ENCODE measurements around the gene SMAD5.

Gene SMAD5

DNA sequence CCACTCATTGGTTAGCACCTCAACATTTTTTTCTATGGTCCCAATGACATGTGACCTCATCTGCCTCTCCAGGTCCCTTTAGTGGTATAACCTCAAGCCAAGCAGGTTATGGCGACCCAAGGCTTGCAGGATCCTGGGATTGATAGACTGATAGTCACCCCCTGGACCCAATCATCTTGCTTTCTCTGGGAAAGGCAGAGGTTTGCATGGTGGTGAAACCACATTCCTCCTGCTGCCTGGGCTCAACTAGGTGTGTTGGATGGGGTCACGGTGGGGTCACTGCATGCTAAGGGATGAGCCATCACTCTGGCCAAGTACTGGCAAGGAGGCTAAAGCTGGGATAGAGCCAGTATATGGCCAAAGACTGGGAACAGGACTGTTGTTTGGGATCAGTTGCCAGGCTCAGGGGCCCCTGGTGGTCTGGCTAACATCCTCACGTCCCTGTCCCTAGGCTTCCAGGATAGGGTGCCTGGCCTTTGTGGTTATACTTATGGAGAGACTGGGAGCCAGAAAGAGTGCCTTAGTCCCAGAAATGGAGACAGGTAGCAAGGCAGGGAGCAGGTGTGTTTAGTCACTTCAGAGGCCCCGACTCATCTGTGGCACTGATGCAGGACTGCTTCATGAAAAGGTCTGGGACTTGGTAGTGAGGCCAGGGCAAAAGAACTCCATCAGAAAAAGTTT is 65.0 kb downstream of the SMAD5 start:
- DNase-seq (ENCODE audit: insufficient read length, low spot score): no peak
- FAIRE-seq: no peak
- TF ChIP-seq PAX5 (IDR thresholded peaks at IDR 0.05; ENCODE audit: insufficient read depth, low read length, severe bottlenecking) (no peak), SPI1 (IDR thresholded peaks at IDR 0.05; ENCODE audit: low read depth, low read length) (no peak), TAF1 (IDR thresholded peaks at IDR 0.05; ENCODE audit: low read depth, low read length) (no peak), POU2F2 (IDR thresholded peaks at IDR 0.05; ENCODE audit: low read depth, low read length) (no peak), POLR2AphosphoS5 (IDR thresholded peaks at IDR 0.05; ENCODE audit: low read depth, low read length) (no peak), POLR2A (IDR thresholded peaks at IDR 0.05; ENCODE audit: low read depth, low read length) (no peak)

DNA sequence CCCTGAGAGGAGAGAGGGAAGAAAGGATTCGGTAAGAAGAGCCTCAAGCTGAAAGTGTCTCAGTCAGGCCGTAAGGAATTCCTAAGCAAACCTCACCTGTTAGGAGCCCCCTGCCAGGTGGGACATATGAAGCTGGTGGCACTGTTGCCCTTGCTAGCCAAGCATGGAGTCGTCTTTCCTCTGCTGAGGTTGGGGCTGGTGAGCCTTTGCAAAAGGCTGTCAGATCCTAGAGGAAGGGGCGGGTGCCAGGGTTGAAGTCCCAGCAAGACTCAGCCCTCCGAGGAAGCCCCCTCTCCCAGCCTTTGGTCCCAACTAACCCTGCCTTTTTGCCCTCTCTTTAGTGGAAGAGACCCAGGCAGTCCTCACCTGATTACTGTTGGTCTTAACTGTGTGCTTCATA is 65.8 kb downstream of the SMAD5 start:
- DNase-seq (ENCODE audit: insufficient read length, low spot score): no peak
- no peak for FAIRE-seq
- TF ChIP-seq POLR2AphosphoS5 (IDR thresholded peaks at IDR 0.05; ENCODE audit: low read depth, low read length) (no peak), POU2F2 (IDR thresholded peaks at IDR 0.05; ENCODE audit: low read depth, low read length) (no peak), TAF1 (IDR thresholded peaks at IDR 0.05; ENCODE audit: low read depth, low read length) (no peak), PAX5 (IDR thresholded peaks at IDR 0.05; ENCODE audit: insufficient read depth, low read length, severe bottlenecking) (no peak), SPI1 (IDR thresholded peaks at IDR 0.05; ENCODE audit: low read depth, low read length) (no peak)

DNA sequence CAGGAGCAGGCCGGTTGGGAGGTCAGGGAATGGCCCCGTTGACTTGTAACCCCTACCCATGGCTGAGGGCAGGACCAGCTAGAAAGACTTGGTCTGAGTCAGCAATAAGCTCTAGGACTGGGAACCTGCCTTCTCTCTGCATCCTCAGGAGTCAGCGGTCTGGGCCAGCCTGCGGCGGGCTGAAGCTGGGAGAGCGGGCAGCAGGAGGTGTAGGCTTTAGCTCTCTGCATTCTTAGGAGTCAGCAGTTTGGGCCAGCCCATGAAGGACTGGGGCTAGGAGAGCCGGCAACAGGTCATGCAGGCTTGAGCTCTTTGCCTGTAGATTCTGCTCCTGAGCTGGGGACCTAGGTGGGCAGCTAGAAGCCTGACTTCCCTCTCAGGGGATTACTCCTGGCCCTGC is 66.8 kb downstream of the SMAD5 start:
- no peak for TF ChIP-seq POLR2A (IDR thresholded peaks at IDR 0.05; ENCODE audit: low read depth, low read length)
- no peak for TF ChIP-seq POU2F2 (IDR thresholded peaks at IDR 0.05; ENCODE audit: low read depth, low read length)
- TF ChIP-seq PAX5 (IDR thresholded peaks at IDR 0.05; ENCODE audit: insufficient read depth, low read length, severe bottlenecking): no peak
- no peak for TF ChIP-seq SPI1 (IDR thresholded peaks at IDR 0.05; ENCODE audit: low read depth, low read length)
- TF ChIP-seq TAF1 (IDR thresholded peaks at IDR 0.05; ENCODE audit: low read depth, low read length): no peak
- no peak for TF ChIP-seq POLR2AphosphoS5 (IDR thresholded peaks at IDR 0.05; ENCODE audit: low read depth, low read length)
- no peak for FAIRE-seq
- DNase-seq (ENCODE audit: insufficient read length, low spot score): no peak

DNA sequence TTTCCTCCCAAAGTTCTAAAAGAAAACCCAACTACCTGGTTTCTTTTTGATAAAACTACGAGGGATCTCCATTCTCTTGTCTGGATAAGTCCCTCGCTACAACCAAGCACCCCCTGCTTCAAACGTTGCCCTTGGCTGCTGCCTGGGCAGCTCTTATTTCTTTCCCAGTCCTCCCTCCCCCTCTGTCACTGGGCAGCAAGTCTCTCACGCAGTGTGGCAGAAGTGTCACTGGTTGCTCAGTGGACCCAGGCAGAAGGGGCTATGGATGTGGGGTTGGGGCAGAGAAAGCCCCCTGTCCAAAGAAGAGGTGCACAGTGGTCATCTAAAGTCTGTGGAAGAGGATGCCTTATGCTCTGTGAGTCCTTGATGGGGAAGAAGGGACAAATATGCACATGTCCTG is 67.5 kb downstream of the SMAD5 start:
- TF ChIP-seq TAF1 (IDR thresholded peaks at IDR 0.05; ENCODE audit: low read depth, low read length): no peak
- TF ChIP-seq POU2F2 (IDR thresholded peaks at IDR 0.05; ENCODE audit: low read depth, low read length): no peak
- no peak for TF ChIP-seq POLR2A (IDR thresholded peaks at IDR 0.05; ENCODE audit: low read depth, low read length)
- TF ChIP-seq SPI1 (IDR thresholded peaks at IDR 0.05; ENCODE audit: low read depth, low read length): no peak
- TF ChIP-seq PAX5 (IDR thresholded peaks at IDR 0.05; ENCODE audit: insufficient read depth, low read length, severe bottlenecking): no peak
- TF ChIP-seq POLR2AphosphoS5 (IDR thresholded peaks at IDR 0.05; ENCODE audit: low read depth, low read length): no peak
- DNase-seq (ENCODE audit: insufficient read length, low spot score) (no peak), FAIRE-seq (no peak)

DNA sequence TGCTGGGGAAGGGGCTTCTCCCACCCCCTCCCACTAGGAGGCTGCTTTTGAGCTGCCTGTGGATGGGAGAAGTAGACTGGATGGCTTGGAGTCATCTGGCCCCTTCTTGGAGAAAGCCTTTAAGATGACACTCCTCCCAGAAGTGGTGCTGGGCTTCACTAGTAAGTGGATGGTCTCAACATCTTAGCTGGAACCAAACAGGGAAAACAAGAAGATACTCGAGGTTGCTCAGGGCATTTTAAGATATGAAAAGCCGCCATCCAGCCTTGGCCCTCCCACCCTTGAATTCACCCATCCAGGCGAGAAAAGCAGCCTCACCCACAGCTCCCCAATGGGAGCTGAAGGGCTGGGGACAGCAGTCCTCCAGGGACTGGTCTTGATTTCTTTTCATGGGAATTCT is 68.1 kb downstream of the SMAD5 start:
- no peak for FAIRE-seq
- DNase-seq (ENCODE audit: insufficient read length, low spot score): no peak
- TF ChIP-seq POLR2AphosphoS5 (IDR thresholded peaks at IDR 0.05; ENCODE audit: low read depth, low read length): no peak
- TF ChIP-seq POU2F2 (IDR thresholded peaks at IDR 0.05; ENCODE audit: low read depth, low read length): no peak
- no peak for TF ChIP-seq PAX5 (IDR thresholded peaks at IDR 0.05; ENCODE audit: insufficient read depth, low read length, severe bottlenecking)
- no peak for TF ChIP-seq SPI1 (IDR thresholded peaks at IDR 0.05; ENCODE audit: low read depth, low read length)
- TF ChIP-seq POLR2A (IDR thresholded peaks at IDR 0.05; ENCODE audit: low read depth, low read length): no peak
- no peak for TF ChIP-seq TAF1 (IDR thresholded peaks at IDR 0.05; ENCODE audit: low read depth, low read length)

DNA sequence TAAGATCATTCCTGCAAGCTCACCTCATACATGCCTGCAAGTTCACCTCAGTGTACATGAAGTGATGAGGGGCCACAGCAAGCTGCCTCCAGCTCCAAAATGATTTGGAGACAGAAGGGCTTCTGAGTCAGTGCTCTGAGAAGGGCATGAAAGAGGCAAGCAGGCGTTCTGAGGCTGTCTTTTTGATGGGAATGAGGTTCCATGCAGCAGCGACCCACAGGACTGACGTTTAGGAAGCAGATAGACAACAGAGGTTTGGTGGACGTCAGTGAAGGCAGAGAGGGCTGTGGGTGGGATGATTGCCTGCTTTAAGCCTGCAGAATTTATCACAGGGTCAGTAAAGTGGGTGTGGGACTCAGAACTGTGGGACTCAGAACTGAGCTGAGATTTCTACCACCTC is 69.2 kb downstream of the SMAD5 start:
- DNase-seq (ENCODE audit: insufficient read length, low spot score) (no peak), FAIRE-seq (no peak)
- TF ChIP-seq POLR2AphosphoS5 (IDR thresholded peaks at IDR 0.05; ENCODE audit: low read depth, low read length) (no peak), PAX5 (IDR thresholded peaks at IDR 0.05; ENCODE audit: insufficient read depth, low read length, severe bottlenecking) (no peak), TAF1 (IDR thresholded peaks at IDR 0.05; ENCODE audit: low read depth, low read length) (no peak), SPI1 (IDR thresholded peaks at IDR 0.05; ENCODE audit: low read depth, low read length) (no peak), POLR2A (IDR thresholded peaks at IDR 0.05; ENCODE audit: low read depth, low read length) (no peak), POU2F2 (IDR thresholded peaks at IDR 0.05; ENCODE audit: low read depth, low read length) (no peak)

DNA sequence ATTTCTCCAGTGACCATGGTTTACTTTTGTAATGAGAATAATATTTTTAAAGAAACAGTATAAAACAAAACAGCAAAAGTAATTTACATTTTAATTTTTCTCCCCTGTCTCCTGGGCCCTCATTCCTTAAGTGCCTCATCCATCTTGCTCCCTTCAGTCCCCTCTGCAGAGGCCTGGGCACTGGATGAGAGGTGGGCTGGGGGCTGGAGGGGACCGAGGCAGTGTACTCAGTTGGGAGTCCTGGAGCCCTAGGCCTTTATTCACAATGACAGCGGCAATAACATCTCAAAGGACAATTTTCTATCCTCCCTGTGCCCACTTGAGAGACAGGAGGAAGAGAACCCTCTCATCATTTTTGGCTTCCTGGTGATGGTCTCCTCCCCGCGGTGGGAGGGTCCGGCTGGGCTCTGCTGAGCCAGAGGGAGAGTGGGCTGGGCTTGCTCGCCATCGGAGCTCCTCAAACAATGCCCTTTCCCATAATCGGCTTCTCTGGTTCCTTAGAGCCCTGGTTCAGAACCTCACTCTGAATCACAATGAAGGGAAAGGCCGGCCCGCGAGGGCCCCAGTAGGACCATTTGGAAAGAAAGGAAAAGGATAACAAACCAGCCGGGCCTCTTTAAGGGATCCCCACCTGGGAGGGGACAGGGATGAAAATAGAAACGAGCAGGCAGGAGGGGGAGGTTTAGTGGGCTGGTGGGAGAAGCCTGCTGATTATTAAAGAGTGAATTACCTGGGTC is 70.0 kb downstream of the SMAD5 start:
- DNase-seq (ENCODE audit: insufficient read length, low spot score) (no peak), FAIRE-seq (no peak)
- TF ChIP-seq POLR2A (IDR thresholded peaks at IDR 0.05; ENCODE audit: low read depth, low read length) (no peak), POLR2AphosphoS5 (IDR thresholded peaks at IDR 0.05; ENCODE audit: low read depth, low read length) (no peak), POU2F2 (IDR thresholded peaks at IDR 0.05; ENCODE audit: low read depth, low read length) (no peak), PAX5 (IDR thresholded peaks at IDR 0.05; ENCODE audit: insufficient read depth, low read length, severe bottlenecking) (no peak), TAF1 (IDR thresholded peaks at IDR 0.05; ENCODE audit: low read depth, low read length) (no peak), SPI1 (IDR thresholded peaks at IDR 0.05; ENCODE audit: low read depth, low read length) (no peak)

DNA sequence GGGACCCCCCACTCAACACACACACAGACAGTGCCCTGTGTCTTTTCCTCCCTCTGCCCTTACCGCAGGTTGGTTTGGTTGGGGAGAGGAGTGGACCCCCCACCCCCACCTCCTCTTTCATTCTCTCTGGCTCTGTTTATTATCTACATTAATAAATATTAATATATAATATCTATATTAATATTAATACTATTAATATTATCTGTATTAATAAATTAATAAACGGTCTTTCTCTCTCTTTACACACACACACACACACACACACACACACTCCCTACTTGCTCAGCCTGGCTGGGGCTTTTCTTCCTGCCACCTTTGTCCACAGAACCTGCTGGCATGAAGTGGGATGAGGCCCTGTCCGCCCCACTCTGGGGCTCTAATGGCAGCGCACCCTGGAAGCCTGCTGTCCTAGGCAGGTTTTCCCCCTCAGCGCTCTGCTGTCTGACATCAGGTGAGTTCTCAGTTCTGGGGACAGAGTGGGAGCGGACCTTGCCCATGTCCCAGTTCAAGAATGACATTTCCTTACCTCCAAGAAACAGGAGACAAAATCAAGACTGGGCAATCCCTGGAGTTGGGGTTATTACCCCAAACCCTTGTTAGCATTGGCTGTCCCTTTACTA is 70.8 kb downstream of the SMAD5 start:
- TF ChIP-seq TAF1 (IDR thresholded peaks at IDR 0.05; ENCODE audit: low read depth, low read length) (no peak), POU2F2 (IDR thresholded peaks at IDR 0.05; ENCODE audit: low read depth, low read length) (no peak), POLR2A (IDR thresholded peaks at IDR 0.05; ENCODE audit: low read depth, low read length) (no peak), SPI1 (IDR thresholded peaks at IDR 0.05; ENCODE audit: low read depth, low read length) (no peak), PAX5 (IDR thresholded peaks at IDR 0.05; ENCODE audit: insufficient read depth, low read length, severe bottlenecking) (no peak), POLR2AphosphoS5 (IDR thresholded peaks at IDR 0.05; ENCODE audit: low read depth, low read length) (no peak)
- DNase-seq (ENCODE audit: insufficient read length, low spot score) (no peak), FAIRE-seq (no peak)

DNA sequence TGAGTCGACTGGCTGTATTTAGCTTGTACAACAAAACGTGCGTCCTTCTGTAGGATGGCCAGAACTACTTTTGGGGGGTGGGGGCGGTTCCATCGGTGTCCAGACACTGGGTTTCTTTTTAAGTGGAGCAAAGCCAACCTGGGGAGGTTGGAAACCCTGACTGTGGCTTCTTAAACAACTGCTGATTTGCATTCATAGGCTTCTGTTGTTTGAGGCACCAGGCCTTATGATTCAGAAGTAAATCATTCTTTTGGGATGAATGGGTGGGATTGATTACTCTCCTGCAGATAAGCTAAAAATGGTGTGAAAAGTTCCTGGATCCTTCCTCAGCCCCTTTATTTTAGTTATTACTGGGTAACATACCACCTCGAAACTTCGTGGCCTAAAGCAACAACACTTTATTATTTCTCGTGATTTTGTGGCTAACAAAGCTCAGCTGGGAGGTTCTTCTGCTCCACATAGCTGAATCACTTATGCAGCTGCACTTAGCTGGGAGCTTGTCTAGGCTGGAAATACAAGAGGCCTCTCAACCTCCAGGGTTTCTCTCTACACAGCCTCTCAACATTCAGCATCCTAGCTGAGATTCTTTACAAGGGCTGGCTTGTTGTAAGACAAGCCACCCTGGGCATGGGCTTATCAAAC is 72.5 kb downstream of the SMAD5 start:
- no peak for TF ChIP-seq TAF1 (IDR thresholded peaks at IDR 0.05; ENCODE audit: low read depth, low read length)
- TF ChIP-seq POLR2AphosphoS5 (IDR thresholded peaks at IDR 0.05; ENCODE audit: low read depth, low read length): no peak
- TF ChIP-seq SPI1 (IDR thresholded peaks at IDR 0.05; ENCODE audit: low read depth, low read length): no peak
- no peak for TF ChIP-seq POU2F2 (IDR thresholded peaks at IDR 0.05; ENCODE audit: low read depth, low read length)
- no peak for TF ChIP-seq PAX5 (IDR thresholded peaks at IDR 0.05; ENCODE audit: insufficient read depth, low read length, severe bottlenecking)
- TF ChIP-seq POLR2A (IDR thresholded peaks at IDR 0.05; ENCODE audit: low read depth, low read length): no peak
- DNase-seq (ENCODE audit: insufficient read length, low spot score): no peak
- no peak for FAIRE-seq
